SK-N-MC (cell line): ENCODE measurements around the gene CLEC2L.

ENCODE experiments used
- DNase-seq: peaks from one replicate; pipeline ENCODE4 v3.0.0-alpha.2; 2011; ENCODE audit warnings: low read depth, low spot score
- H3K27ac ChIP-seq: fragments of 200-600 bp; sonication (generic); 2 replicates; pipeline ENCODE4 v1.5.1; 2016; ENCODE audit warnings: mixed run types
- H3K36me3 ChIP-seq: fragments of 200-600 bp; sonication (generic); 2 replicates; pipeline ENCODE4 v1.6.1; 2017; ENCODE audit warnings: antibody characterized with exemption, low read length, mixed read lengths; ENCODE audit not compliant: insufficient read depth
- H3K4me3 ChIP-seq: fragments of 200-600 bp; sonication (generic); 2 replicates; pipeline ENCODE4 v1.5.1; 2016
- H3K9ac ChIP-seq: fragments of 200-600 bp; sonication (generic); 2 replicates; pipeline ENCODE4 v1.8.0; 2017; ENCODE audit warnings: mixed run types, mixed read lengths; ENCODE audit not compliant: insufficient read length
- H3K9me3 ChIP-seq: fragments of 200-600 bp; sonication (generic); 2 replicates; pipeline ENCODE4 v1.6.1; 2017; ENCODE audit warnings: low read depth, mild to moderate bottlenecking, antibody characterized with exemption, low read length, moderate library complexity, mixed read lengths
- EZH2 ChIP-seq: fragments of 200-600 bp; sonication (generic); IDR thresholded peaks from one replicate; pipeline ENCODE4 v1.6.1; 2017; ENCODE audit warnings: antibody characterized with exemption
- FOXP2 ChIP-seq: optimal IDR thresholded peaks from 2 replicates; pipeline ENCODE3; 2011; ENCODE audit warnings: mild to moderate bottlenecking, moderate library complexity; ENCODE audit not compliant: insufficient read depth; ENCODE audit errors: extremely low read length, control extremely low read depth
- POLR2AphosphoS5 ChIP-seq: IDR thresholded peaks from 2 replicates; pipeline ENCODE4 v1.6.1; 2012; ENCODE audit warnings: mild to moderate bottlenecking, low read depth, low read length, borderline replicate concordance

CLEC2L gene

DNA sequence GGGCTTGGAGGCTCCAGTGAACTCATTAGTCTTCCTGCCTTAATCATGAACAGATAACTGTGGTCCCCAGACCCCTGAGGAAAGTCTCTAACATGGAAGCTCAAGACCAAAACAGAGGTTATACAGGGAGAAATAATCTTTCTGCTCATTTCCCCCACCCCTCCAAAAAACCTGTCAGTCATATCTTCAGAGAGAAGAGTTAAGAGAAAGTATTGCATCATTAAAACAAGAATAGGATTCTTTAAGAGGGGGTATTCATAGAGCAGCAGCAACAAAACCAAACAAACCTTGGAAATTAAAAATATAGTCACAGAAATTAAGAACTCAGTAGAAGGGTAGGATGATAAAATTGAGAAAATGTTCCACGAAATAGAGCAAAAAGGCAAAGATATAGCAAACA lies 7.6 kb downstream of the CLEC2L start:
- H3K9me3 ChIP-seq = no peaks in the 10 kb centered on the region

GRCh38 chr7:139532636-139533155 lies 9.2 kb downstream of the CLEC2L start:
- H3K27ac ChIP-seq = no peak overlapping the region
- no peak overlapping the region for H3K4me3 ChIP-seq
- no peak for DNase-seq
- TF ChIP-seq FOXP2 = no peak
- TF ChIP-seq EZH2 = no peak
- H3K36me3 ChIP-seq = no peaks in the 10 kb centered on the region
- no peaks in the 10 kb centered on the region for H3K9me3 ChIP-seq
- H3K9ac ChIP-seq = no peak overlapping the region

More for the DNA sequence above, 7.6 kb downstream of the CLEC2L start:
- Histone ChIP-seq H3K4me3 (no peak overlapping the region), H3K9ac (no peak overlapping the region), H3K36me3 (no peaks in the 10 kb centered on the region), H3K27ac (no peak overlapping the region)
- DNase-seq = no peak
- TF ChIP-seq POLR2AphosphoS5 (no peak), FOXP2 (no peak), EZH2 (no peak)

GRCh38 chr7:139534096-139534495 lies 10.6 kb downstream of the CLEC2L start:
- Histone ChIP-seq H3K9me3 (no peaks in the 10 kb centered on the region), H3K9ac (no peak overlapping the region), H3K27ac (no peak overlapping the region), H3K4me3 (no peak overlapping the region), H3K36me3 (no peaks in the 10 kb centered on the region)
- TF ChIP-seq FOXP2 (no peak), POLR2AphosphoS5 (no peak), EZH2 (no peak)
- no peak for DNase-seq

DNA sequence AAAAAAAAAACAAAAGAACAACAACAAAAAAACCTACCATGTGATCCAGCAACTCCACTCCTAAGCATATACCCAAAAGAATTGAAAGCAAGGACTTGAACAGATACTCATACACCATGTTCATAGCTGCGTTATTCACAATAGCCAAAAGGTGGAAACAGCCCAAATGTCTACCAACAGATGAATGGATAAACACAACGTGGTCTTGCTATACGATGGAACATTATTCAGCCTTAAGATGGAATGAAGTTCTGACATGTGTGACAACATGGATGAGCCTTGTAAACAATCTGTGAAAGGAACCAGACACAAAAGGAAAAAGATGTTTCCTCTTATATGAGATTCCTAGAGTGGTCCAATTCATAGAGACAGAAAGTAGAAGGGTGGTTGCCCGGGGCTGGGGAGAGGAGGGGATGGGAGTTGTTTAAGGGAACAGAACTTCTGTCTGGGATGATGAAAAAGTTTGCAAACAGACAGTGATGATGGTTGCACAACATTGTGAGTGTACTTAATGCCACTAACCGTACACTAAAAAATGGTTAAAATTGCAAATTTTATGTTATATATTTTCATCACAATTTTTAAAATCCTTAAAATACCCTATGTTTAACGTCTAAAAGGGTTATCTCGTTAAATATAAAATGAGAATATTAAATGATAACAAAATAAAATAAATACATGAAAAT lies 11.6 kb downstream of the CLEC2L start:
- no peak for DNase-seq
- H3K36me3 ChIP-seq = no peaks in the 10 kb centered on the region
- TF ChIP-seq EZH2 (no peak), FOXP2 (no peak), POLR2AphosphoS5 (no peak)
- no peak overlapping the region for H3K9ac ChIP-seq
- H3K27ac ChIP-seq = no peak overlapping the region
- H3K9me3 ChIP-seq = no peaks in the 10 kb centered on the region
- no peak overlapping the region for H3K4me3 ChIP-seq

- DNase-seq = no peak
- no peak for TF ChIP-seq POLR2AphosphoS5
- no peak for TF ChIP-seq FOXP2
- TF ChIP-seq EZH2 = no peak
- Histone ChIP-seq H3K4me3 (no peak overlapping the region), H3K36me3 (no peaks in the 10 kb centered on the region), H3K27ac (no peak overlapping the region), H3K9me3 (no peaks in the 10 kb centered on the region), H3K9ac (no peak overlapping the region)
Measured at GRCh38 chr7:139536152-139536551, 12.7 kb downstream of the CLEC2L start.

GRCh38 chr7:139538881-139539635 lies 15.6 kb downstream of the CLEC2L start:
- TF ChIP-seq POLR2AphosphoS5 = no peak
- no peak for TF ChIP-seq EZH2
- no peak for TF ChIP-seq FOXP2
- Histone ChIP-seq H3K9me3 (no peaks in the 10 kb centered on the region), H3K36me3 (no peaks in the 10 kb centered on the region), H3K4me3 (no peak overlapping the region), H3K9ac (no peak overlapping the region), H3K27ac (no peak overlapping the region)
- DNase-seq = no peak

DNA sequence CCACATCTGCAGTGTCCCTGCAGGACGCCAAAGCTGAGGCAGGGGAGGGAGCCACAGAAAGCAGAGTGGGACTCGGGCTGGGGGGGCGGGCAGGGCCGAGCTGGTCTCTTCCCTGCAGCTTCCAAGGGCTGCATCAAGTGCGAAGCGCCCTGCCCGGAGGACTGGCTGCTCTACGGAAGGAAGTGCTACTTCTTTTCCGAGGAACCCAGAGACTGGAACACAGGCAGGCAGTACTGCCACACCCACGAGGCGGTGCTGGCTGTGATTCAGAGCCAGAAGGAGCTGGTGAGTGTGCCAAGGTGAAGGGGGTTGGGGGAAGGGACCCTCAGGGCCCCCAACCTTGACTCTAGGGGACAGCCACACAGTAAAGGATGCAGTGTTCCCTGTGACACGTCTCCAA lies 16.7 kb downstream of the CLEC2L start:
- DNase-seq = no peak
- Histone ChIP-seq H3K4me3 (no peak overlapping the region), H3K27ac (no peak overlapping the region), H3K9me3 (no peaks in the 10 kb centered on the region), H3K9ac (no peak overlapping the region), H3K36me3 (no peaks in the 10 kb centered on the region)
- TF ChIP-seq FOXP2 (no peak), EZH2 (no peak), POLR2AphosphoS5 (no peak)

GRCh38 chr7:139541600-139542307 lies 18.3 kb downstream of the CLEC2L start:
- TF ChIP-seq EZH2 (no peak), POLR2AphosphoS5 (no peak), FOXP2 (no peak)
- no peak for DNase-seq
- no peaks in the 10 kb centered on the region for H3K36me3 ChIP-seq
- H3K4me3 ChIP-seq = no peak overlapping the region
- no peak overlapping the region for H3K27ac ChIP-seq
- no peak overlapping the region for H3K9ac ChIP-seq
- no peaks in the 10 kb centered on the region for H3K9me3 ChIP-seq
